ENCODE data around the gene PPP2R2C.

- TF ChIP-seq CTCF (IDR thresholded peaks at IDR 0.05), result no peak
- no peak for TF ChIP-seq POLR2A (IDR thresholded peaks at IDR 0.05)
These were observed 33.2 kb downstream of the PPP2R2C start for GRCh38 chr4:6439120-6439762.
